Stimulated activated CD8-positive, alpha-beta memory T cell treated with anti-CD3 and anti-CD28 coated beads, Interleukin-7, amount 100 ng/mL, for 48 hours (primary cell): Measurements from ENCODE around the gene FKBP4.
"Not testable (repeated sequence)": the region's sequence is repeated elsewhere in the genome, so short reads cannot be mapped to it uniquely, and the experiment has no call there.

ENCODE experiments used
- DNase-seq, 2 donors: peaks; one replicate each; pipeline ENCODE4 v3.0.0-alpha.2; 2020; ENCODE audit warnings: low read depth in 1 of 2; ENCODE audit errors: extremely low read depth in 1 of 2

FKBP4 gene, protein sequence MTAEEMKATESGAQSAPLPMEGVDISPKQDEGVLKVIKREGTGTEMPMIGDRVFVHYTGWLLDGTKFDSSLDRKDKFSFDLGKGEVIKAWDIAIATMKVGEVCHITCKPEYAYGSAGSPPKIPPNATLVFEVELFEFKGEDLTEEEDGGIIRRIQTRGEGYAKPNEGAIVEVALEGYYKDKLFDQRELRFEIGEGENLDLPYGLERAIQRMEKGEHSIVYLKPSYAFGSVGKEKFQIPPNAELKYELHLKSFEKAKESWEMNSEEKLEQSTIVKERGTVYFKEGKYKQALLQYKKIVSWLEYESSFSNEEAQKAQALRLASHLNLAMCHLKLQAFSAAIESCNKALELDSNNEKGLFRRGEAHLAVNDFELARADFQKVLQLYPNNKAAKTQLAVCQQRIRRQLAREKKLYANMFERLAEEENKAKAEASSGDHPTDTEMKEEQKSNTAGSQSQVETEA

DNA sequence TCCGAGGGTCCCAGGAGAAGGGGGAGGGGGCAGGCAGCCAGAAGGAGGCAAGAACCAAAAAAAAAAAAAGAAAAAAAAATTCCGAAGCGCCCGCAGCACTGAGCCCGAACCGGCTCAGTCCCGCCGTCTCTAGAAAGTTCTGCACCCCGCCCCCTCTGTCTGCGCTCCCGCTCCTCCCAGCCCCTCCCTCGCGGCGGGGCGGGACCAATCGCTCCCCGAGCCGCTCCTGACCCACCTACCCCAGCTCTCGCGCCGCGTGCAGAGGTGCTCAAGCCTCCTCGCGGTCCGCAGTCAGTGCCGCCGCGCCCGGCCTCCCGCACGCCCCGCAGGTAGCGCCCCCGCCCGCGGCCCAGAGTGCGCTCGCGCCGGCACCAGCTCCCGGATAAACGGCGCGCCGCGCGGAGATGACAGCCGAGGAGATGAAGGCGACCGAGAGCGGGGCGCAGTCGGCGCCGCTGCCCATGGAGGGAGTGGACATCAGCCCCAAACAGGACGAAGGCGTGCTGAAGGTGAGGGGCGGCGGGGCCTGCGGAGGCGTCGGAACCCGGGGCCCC lies at the start of gene FKBP4:
FKBP4 (plus strand) TSS at position 235 of the 554 bp plus-strand sequence; CDS start at position 405, 170 bp downstream.
- DNase-seq, result peak; percentile 75 to 85

DNA sequence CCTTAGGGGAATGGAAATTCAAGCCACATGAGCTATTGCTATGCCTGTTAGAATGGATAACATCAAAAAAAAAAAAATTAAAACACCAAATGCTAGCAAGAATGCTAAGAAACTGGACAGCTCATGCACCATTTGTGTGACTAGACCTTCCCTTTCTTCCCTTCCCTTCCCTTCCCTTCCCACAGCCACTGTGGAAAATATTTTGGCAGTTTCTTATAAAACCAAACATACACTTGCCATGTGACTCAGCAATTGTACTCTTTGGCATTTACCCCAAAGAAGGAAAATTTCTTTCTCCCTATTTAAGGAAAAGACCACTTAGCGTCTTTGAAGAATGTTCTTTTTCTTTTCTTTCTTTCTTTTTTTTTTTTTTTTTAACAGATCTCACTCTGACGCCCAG lies 49.1 kb upstream of the FKBP4 start:
- DNase-seq, result no peak

- no peak for DNase-seq
Observed at GRCh38 chr12:2749580-2749979, 45.2 kb upstream of the FKBP4 start.

GRCh38 chr12:2750185-2750584 lies 44.6 kb upstream of the FKBP4 start:
- no peak for DNase-seq

DNA sequence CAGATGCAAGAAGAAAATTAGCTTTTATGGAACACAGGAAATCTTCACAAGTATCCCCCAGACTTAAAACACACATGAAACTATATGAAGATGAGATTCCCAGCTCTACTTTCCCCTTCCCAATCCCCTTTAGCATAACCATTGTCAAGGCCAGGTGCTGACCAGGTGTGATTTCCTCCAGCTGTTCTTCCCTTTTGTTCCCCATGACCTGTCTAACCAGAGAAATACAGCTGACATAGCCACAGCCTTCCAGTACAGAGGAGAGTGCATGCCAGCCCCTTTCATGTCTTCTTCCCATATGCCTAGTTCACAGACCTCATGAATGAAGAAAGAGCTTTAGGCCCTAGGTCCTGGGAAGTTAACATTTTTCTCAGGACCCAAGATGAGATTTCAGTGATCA lies 43.5 kb upstream of the FKBP4 start:
- DNase-seq, result no peak

DNA sequence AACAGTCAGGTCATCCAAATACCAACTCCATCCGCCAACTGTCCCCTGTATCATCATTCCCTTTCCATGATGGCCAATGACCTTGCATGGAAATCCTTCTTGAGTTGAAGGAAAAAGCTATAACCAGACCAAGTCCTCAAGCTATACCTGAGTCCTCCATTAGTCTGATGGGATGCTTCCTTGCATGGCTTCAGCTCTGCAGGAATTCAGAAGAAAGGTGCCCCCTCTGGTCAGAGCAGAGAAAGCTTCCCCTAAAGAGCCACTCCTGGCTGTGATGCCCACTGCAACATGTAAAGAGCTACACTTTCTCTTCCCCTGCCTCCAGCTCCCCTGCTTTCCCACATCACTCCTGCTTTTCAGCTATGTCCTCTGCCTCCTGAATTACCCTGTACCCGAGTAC lies 43.1 kb upstream of the FKBP4 start:
- no peak for DNase-seq

DNA sequence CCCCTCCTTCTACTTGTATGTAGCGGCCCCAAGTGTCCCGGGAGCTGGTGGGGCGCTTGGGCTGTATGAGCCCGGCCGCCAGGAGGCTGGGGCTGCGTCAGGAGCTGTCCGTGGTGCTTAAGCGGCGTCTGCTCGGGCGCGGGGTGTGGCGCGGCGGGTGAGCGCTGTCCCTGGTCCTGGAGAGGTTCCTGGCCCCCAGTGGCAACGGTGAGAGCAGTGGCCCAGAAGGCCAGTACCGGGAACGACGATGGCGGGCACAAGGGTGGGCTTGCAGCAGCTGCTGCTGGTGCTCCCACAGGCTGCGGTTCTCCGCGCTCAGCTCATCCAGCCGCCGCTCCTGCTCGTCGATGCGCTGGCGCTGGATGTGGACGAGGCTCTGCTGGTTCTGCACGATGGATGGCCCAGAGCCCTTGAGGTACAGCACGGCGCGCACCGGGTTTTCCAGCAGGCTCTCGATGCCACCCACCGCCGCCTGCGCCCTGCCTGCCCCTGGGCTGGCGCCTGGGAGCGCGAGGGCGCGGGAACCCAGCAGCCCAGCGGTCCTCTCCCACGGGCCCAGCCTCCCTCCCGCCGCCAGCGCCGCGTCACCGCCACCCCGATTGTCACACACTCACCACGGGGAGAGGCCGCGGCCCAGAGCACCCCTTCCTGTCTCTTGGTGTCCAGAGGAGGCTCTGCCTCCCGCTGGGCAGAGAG lies 41.9 kb upstream of the FKBP4 start:
- peak; percentile 19 to 37 for DNase-seq

GRCh38 chr12:2753536-2753935 lies 41.2 kb upstream of the FKBP4 start:
- DNase-seq, result no peak

DNA sequence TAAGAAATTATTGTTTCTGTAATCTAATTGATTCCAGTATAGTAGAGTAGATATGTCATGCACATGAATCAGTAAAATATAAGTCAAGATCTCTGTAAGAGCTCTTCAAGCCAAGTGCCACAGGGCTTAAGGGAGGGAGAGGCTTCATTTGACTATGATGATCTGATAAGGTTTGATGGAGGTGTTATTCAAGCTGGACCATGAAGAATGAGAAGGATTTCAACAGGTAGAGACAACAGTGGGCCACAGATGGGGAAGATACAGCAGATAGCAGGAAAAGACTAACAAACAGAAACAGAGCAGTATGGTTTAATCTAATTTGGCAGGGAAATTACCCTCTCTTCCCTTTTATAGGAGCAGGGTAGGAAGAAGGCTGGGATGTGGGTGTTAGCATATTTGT lies 40.6 kb upstream of the FKBP4 start:
- DNase-seq, result no peak

DNA sequence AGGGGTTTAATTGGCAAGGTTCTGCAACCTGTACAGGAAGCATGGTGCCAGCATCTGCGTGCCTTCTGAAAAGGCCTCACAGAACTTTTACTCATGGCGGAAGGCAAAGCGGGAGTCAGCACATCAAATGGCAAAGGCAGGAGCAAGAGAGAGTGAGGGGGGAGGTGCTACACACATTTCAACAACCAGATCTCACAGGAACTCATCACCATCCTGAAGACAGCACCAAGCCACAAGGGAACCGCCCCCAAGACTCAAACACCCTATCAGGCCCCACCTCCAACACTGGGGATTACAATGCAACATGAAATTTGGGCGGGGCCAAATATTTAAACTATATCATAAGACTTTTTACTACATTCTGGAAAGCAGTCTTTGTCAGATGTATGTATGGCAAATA lies 38.0 kb upstream of the FKBP4 start:
- DNase-seq, result no peak

GRCh38 chr12:2759733-2760132 lies 35.0 kb upstream of the FKBP4 start:
- DNase-seq, result no peak

DNA sequence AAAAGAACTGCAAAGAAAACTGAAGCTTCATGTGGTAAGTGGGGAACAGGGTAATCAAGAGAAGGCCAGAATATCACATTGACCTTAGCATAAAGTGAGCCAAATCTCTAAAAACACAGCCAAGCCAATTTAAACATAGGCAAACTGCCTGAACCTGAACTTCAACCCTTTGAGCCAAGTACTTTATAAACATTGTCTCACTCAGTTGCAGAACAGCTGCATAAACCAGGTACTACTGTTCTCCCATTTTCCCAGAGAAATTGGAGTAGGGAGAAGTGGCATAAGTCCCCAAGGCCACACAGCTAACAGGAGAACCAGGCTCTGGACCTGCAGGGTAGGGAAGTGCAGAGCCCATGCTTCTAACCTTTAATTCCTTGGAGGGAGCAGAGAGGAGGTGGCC lies 30.4 kb upstream of the FKBP4 start:
- no peak for DNase-seq

DNA sequence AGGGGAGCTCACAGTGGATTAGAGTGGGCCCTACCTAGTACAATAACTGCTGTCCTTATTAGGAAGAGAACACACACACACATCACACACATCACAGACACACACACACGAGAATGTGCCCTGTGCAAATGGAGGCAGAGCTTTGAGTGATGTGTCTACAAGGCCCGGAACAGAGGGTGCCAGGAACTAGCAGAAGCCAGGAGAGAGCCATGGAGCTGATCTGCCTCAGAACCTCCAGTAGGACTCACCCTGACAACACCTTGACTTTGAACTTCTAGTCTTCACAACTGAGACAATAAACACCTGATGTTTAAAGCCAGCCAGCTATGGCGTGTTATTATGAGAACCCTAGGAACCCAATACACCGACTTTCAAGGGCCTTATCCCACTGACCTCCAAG lies 29.7 kb upstream of the FKBP4 start:
- DNase-seq, result no peak

- no peak for DNase-seq
Observed at GRCh38 chr12:2765608-2766007, 29.2 kb upstream of the FKBP4 start.

DNA sequence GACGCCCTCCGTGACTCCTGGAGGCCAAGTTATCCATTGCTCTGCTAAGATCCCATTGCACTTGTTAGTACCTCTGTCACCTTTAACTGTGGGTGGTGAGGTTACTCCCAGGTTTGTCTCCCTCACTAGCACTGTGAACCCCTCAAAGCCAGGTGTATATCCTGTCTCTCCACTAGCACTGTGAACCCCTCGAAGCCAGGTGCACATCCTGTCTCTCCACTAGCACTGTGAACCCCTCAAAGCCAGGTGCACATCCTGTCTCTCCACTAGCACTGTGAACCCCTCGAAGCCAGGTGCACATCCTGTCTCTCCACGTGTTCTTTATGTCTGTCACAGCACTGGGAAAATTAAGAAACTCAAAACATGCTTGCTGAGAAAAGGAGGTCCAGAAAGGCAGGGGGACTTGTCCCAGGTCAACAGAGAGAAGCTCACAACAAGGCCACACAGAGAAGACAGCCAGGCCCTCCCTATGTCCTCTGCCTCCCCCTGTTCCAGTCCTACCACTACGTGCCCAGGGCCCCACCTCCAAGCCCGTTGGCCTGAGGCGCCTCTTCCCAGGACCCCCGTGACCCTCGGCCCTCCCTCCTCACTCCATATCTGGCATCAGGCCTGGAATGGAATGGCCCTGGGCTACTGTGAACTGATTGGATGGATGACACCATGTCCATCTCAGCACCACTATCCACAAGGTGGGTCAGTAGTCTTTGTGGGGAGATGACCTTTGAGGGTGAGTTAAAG lies 26.4 kb upstream of the FKBP4 start:
- no peak for DNase-seq

GRCh38 chr12:2769866-2770533 lies 24.8 kb upstream of the FKBP4 start:
- DNase-seq, result no peak

GRCh38 chr12:2770544-2770943 lies 24.2 kb upstream of the FKBP4 start:
- DNase-seq, result not testable (repeated sequence)

DNA sequence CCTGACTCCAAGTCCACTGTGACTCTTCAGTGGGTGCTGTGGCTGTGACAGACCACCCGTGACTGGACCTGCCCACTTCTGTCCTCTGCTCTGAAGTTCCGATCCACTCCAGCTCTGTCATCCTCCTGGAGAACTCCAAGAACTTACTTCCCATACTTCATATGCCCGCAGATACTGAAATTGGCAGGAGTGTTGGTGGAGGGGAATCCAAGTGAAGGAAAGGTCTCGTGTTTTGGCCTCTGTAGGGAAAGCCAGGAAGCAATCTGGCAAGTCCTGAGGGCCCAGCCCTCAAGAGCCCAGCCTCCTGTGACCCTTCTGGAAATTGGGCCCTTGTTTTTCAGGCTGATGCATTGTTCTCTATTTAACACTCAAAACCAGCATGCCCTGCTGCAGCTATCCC lies 22.4 kb upstream of the FKBP4 start:
- DNase-seq, result no peak

- no peak for DNase-seq
Observed at GRCh38 chr12:2773199-2773875, 21.4 kb upstream of the FKBP4 start.

GRCh38 chr12:2775431-2775830 lies 19.3 kb upstream of the FKBP4 start:
- DNase-seq, result no peak
